Upper lobe of right lung (tissue), 1 donor: Measurements from ENCODE around the gene SLC12A3. TPM values are rescaled to one million over a fixed set of nuclear protein-coding genes. Genes with fewer than 3 reads are reported as not detected.
"Not testable (repeated sequence)": the region's sequence is repeated elsewhere in the genome, so short reads cannot be mapped to it uniquely, and the experiment has no call there.

Source experiments
- ATAC-seq: fragments of 200-7000 bp; cut with Tn5 transposase; one replicate; pipeline ENCODE4 v1.9.1; 2020; ENCODE audit warnings: mild to moderate bottlenecking, moderate library complexity
- DNase-seq: peaks from one replicate; pipeline ENCODE4 v3.0.0-alpha.2; 2020
- H3K27ac ChIP-seq: fragments of 200-600 bp; one replicate; pipeline ENCODE4 v1.8.0; 2022
- H3K27me3 ChIP-seq: fragments of 200-600 bp; one replicate; pipeline ENCODE4 v1.8.0; 2022; ENCODE audit warnings: mild to moderate bottlenecking
- H3K36me3 ChIP-seq: fragments of 200-600 bp; one replicate; pipeline ENCODE4 v1.8.0; 2022
- H3K4me1 ChIP-seq: fragments of 200-600 bp; one replicate; pipeline ENCODE4 v1.8.0; 2022
- H3K4me3 ChIP-seq: fragments of 200-600 bp; one replicate; pipeline ENCODE4 v1.8.0; 2022; ENCODE audit warnings: mild to moderate bottlenecking
- H3K9me3 ChIP-seq: fragments of 200-600 bp; one replicate; pipeline ENCODE4 v1.8.0; 2022
- intact Hi-C: fragments of 100-400 bp; cut with DNase I; formaldehyde crosslinking; loops from one replicate; pipeline ENCODE4 v1.11.0; 2022
- total RNA-seq: library from RNA; stranded (reverse); fragmentation: NEBNext Ultra II Directional; extraction: Animal tissue kit (Norgen Biotek cat#: 25700); gene quantifications from one replicate; pipeline ENCODE4 v1.2.1, GENCODE V29; 2021
- TF ChIP-seq, protein P1 (sequence below): fragments of 200-600 bp; IDR thresholded peaks from one replicate; pipeline ENCODE4 v1.8.0; 2022; ENCODE audit warnings: antibody characterized with exemption
- donor health status: DM: no; HTN: yes; CAD: no; lungs with severe emphysema.

SLC12A3 gene
- total RNA-seq, 1 donor from 2014 or later: not detected

DNA sequence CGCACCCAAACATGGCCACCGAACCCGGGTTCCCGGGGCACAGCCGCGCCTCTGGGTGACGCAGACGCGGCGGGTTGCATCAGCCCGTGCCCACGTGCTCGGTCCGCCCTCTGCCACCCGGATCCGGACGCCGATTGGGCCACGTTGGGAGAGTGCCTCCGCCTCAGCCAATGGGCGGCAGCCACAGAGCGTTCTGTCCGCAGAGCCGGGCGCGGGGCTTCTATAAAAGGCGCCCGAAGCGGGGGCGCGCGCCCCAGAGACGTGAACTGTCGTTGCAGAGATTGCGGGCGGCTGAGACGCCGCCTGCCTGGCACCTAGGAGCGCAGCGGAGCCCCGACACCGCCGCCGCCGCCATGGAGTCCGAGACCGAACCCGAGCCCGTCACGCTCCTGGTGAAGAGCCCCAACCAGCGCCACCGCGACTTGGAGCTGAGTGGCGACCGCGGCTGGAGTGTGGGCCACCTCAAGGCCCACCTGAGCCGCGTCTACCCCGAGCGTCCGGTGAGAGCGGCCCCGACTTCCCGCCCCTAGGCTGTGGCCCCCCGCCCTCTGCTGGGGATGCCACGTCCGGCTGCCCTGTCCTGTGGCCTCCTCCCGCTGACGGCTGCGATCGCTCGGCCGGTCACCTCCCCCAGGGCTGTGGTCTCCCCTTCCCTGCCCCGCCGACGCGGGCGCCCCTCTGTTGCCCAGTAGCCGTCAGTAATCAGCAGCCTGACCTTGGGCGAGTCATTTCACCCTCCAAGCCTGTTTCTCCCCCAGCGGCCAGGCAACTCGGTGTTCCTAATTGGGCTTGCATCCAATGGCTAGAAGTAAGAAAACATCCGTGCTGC is 67.1 kb downstream of the SLC12A3 start, which contains the start of gene HERPUD1:
Gene HERPUD1 (plus strand): TSS at position 251 of the 829 bp plus-strand sequence. CDS start 103 bp downstream, at position 354.
- ATAC-seq: peak; percentile 95
- TF ChIP-seq, protein P1, sequence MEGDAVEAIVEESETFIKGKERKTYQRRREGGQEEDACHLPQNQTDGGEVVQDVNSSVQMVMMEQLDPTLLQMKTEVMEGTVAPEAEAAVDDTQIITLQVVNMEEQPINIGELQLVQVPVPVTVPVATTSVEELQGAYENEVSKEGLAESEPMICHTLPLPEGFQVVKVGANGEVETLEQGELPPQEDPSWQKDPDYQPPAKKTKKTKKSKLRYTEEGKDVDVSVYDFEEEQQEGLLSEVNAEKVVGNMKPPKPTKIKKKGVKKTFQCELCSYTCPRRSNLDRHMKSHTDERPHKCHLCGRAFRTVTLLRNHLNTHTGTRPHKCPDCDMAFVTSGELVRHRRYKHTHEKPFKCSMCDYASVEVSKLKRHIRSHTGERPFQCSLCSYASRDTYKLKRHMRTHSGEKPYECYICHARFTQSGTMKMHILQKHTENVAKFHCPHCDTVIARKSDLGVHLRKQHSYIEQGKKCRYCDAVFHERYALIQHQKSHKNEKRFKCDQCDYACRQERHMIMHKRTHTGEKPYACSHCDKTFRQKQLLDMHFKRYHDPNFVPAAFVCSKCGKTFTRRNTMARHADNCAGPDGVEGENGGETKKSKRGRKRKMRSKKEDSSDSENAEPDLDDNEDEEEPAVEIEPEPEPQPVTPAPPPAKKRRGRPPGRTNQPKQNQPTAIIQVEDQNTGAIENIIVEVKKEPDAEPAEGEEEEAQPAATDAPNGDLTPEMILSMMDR: no peak
- peak within 1 kb of the TSS; percentile 99 for H3K27ac ChIP-seq
- no peaks in the 10 kb centered on the region for H3K9me3 ChIP-seq
- H3K4me3 ChIP-seq: peak within 1 kb of the TSS; percentile 84
- DNase-seq: peak; percentile 100
- H3K36me3 ChIP-seq: peaks cover 35% of the 10 kb centered on the region
- peaks cover 40% of the 10 kb centered on the region for H3K4me1 ChIP-seq
- intact Hi-C loops: no loop called here
- no peaks in the 10 kb centered on the region for H3K27me3 ChIP-seq

DNA sequence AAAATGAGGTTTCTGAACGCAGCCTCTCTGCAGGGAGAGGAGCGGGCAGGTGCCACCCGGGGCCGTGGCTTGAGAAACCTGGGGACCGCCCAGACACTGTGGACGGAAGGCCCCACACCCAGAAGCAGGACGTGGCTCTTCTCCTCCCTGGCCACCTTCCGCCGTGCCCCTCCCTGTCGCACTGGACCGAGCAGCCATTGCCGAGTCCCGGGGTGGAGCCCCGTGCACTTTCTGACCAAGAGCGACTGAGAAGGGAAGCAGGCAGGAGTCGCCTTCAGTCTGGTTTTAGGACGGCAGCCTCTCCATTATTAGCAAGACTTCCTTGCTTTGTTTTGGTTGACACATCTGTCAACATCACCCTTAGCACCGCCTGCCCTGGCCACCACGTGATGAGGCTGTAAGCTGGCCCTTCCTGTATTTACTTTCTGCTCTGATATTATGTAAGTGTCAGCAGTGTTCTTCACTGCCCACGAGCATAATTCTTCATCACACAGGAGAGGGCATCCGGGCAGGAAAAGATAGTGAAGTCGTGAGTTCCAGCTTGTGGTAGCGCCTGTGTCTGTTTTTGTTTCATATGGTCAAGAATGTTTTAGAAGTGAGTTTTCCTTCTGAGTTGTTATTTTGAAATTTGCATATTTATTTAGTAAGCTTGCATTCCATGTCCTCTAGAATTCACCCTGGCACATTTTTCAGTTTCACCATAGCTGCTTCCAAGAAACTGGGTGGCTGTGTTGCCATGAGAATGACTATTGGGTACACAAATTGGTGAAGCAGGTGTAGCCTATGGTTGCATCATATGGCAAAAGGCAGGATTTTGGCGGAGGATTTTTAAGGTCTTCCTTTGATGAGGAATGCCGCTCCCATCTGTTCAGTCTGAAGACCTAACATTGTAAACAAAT is 68.0 kb downstream of the SLC12A3 start:
- DNase-seq (peak; percentile 93), ATAC-seq (peak; percentile 80)
- TF ChIP-seq, protein P1: no peak
- Histone ChIP-seq H3K4me3 (peak overlapping the region; percentile 84), H3K27ac (peak overlapping the region; percentile 99), H3K27me3 (no peaks in the 10 kb centered on the region), H3K36me3 (peaks cover 44% of the 10 kb centered on the region), H3K9me3 (no peaks in the 10 kb centered on the region), H3K4me1 (peaks cover 49% of the 10 kb centered on the region)
- intact Hi-C loops: no loop called here

DNA sequence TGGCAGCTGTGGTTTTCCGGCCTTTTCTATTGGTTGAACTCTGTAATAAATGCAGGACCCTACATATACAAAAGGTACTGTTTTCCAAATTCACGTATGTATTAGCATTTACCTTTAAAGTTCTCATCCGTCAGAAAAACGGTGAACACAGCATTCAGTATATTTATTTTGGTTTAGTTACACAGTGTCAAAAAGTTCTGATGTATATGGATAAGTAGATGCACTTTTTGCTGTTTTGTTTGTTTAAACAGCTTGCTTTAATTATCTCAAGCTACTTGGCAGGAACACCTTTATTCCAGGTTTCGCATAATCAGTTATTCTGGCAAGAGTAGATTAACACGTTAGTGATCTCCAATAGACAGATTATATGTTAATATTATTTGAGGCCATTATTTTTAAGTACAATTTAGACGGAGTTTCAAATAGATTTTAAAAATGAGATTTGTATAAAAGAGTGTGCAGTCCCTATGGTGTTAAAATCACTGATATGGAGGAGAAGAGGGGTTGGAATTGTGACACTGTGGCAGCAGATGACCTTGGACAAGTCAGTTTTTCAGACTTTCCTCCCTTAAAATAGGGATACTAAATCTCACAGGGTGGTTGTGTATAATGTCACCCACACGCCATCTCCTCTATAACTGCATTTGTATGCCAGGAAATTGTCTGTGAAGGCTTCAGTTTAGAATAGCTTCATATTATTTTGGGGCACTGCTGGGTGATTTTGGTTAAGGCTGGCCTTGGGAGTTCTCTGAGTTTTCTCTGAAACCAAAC is 69.0 kb downstream of the SLC12A3 start:
- H3K27ac ChIP-seq: peak overlapping the region; percentile 99
- ATAC-seq (no peak), DNase-seq (no peak)
- intact Hi-C loops: no loop called here
- TF ChIP-seq, protein P1: no peak
- H3K4me1 ChIP-seq: peaks cover 59% of the 10 kb centered on the region
- H3K27me3 ChIP-seq: no peaks in the 10 kb centered on the region
- peak overlapping the region; percentile 84 for H3K4me3 ChIP-seq
- H3K36me3 ChIP-seq: peaks cover 54% of the 10 kb centered on the region
- no peaks in the 10 kb centered on the region for H3K9me3 ChIP-seq

DNA sequence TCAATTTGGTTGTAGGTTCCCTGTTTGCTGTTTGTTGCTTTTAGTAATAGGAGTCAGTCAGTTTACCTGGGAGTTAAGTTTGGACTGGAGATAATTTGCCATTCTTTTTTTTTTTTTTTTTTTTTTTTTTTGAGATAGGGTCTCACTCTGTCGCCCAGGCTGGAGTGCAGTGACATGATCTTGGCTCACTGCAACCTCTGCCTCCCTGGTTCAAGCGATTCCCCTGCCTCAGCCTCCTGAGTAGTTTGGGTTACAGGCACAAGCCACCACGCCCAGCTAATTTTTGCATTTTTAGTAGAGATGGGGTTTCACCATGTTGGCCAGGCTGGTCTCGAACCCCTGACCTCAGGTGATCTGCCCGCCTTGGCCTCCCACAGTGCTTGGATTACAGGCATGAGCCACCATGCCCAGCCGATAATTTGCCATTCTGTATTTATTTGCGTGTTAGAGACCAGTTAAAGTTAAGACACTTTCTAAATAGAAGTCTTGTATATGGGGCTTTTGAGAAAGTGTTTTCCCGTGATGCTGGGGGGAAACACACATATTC is 69.7 kb downstream of the SLC12A3 start:
- Histone ChIP-seq H3K27ac (peak overlapping the region; percentile 99), H3K4me3 (peak overlapping the region; percentile 84), H3K4me1 (peaks cover 66% of the 10 kb centered on the region), H3K36me3 (peaks cover 61% of the 10 kb centered on the region)
- H3K9me3 ChIP-seq, ATAC-seq, H3K27me3 ChIP-seq, intact Hi-C loops, DNase-seq: not testable (repeated sequence)

DNA sequence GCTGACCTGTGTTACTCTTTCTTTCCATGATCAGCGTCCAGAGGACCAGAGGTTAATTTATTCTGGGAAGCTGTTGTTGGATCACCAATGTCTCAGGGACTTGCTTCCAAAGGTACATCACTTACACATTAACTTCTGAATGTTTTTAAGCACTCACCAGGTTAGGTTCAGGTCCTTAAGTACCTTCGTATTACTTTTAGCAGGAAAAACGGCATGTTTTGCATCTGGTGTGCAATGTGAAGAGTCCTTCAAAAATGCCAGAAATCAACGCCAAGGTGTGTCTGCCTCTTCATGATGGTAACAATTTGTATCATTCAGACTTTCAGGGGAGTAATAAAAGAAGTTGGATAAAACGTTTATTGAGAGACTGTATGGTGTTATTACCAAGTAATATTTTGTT is 70.2 kb downstream of the SLC12A3 start:
- Histone ChIP-seq H3K4me3 (peak overlapping the region; percentile 84), H3K9me3 (no peaks in the 10 kb centered on the region), H3K27ac (peak overlapping the region; percentile 99), H3K27me3 (no peaks in the 10 kb centered on the region), H3K4me1 (peaks cover 71% of the 10 kb centered on the region), H3K36me3 (peaks cover 66% of the 10 kb centered on the region)
- intact Hi-C loops: no loop called here
- ATAC-seq (no peak), DNase-seq (no peak)
- TF ChIP-seq, protein P1: no peak
